Ectodermal cell (in vitro differentiated cells): ENCODE measurements around the gene LPP.

Experiments used
- H3K27ac ChIP-seq: 2 replicates; pipeline ENCODE4 v1.7.0; 2013; ENCODE audit warnings: mild to moderate bottlenecking, low read depth, low read length; ENCODE audit not compliant: insufficient read depth, poor library complexity, severe bottlenecking
- H3K27me3 ChIP-seq: 2 replicates; pipeline ENCODE4 v1.7.0; 2013; ENCODE audit warnings: mild to moderate bottlenecking, low read length; ENCODE audit not compliant: insufficient read depth, control insufficient read depth, poor library complexity, severe bottlenecking
- H3K36me3 ChIP-seq: one replicate; pipeline ENCODE4 v1.7.0; 2013; ENCODE audit warnings: low read length; ENCODE audit not compliant: control insufficient read depth, insufficient read depth
- H3K4me1 ChIP-seq: one replicate; pipeline ENCODE4 v1.7.0; 2013; ENCODE audit warnings: low read length; ENCODE audit not compliant: control insufficient read depth, insufficient read depth
- H3K4me3 ChIP-seq: 2 replicates; pipeline ENCODE4 v1.7.0; 2013; ENCODE audit warnings: low read depth, low read length, control low read depth; ENCODE audit not compliant: insufficient read depth
- H3K9me3 ChIP-seq: 2 replicates; pipeline ENCODE4 v1.7.0; 2013; ENCODE audit warnings: mild to moderate bottlenecking, low read length, moderate library complexity; ENCODE audit not compliant: control insufficient read depth
- WGBS, 2 experiments: methylation state at CpG; one replicate each; pipeline ENCODE4 v1.1.7; 2013; ENCODE audit warnings: missing lambda C conversion rate in 2 of 2; 5-methylcytosine and 5-hydroxymethylcytosine counted together

LPP gene

GRCh38 chr3:188900421-188900951 is 746.5 kb downstream of the LPP start:
- Histone ChIP-seq H3K36me3 (no peaks in the 10 kb centered on the region), H3K4me1 (peaks cover 3% of the 10 kb centered on the region), H3K27ac (no peak overlapping the region), H3K9me3 (no peaks in the 10 kb centered on the region), H3K27me3 (no peaks in the 10 kb centered on the region), H3K4me3 (no peak overlapping the region)
- WGBS, 2 experiments, result 95 to 98% methylated on average over 1 to 2 of the region's 2 CpGs

DNA sequence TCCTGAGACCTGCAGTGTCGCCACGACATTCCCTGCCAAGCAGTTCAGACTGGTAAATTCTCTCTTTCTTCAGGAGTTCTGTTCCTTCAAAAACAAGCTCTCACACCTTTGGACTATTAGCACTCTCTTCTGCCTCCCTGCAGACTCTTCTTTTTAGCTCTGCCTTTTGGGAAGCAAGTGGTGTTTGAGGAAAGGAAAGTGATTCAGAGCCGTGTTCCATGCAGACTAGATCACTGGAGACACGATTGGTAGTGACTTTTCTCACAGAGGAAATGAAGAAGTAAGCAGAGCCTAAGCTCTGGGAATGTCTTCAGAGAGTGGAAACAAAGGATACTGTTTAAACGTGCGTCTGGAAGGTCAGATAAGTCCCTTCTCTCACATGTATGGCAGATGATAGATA is 747.2 kb downstream of the LPP start:
- H3K4me3 ChIP-seq, result no peak overlapping the region
- H3K9me3 ChIP-seq, result no peaks in the 10 kb centered on the region
- H3K4me1 ChIP-seq, result peaks cover 9% of the 10 kb centered on the region
- H3K36me3 ChIP-seq, result no peaks in the 10 kb centered on the region
- no peaks in the 10 kb centered on the region for H3K27me3 ChIP-seq
- 93 to 95% methylated on average over 6 of the region's 6 CpGs for WGBS, 2 experiments
- H3K27ac ChIP-seq, result no peak overlapping the region

DNA sequence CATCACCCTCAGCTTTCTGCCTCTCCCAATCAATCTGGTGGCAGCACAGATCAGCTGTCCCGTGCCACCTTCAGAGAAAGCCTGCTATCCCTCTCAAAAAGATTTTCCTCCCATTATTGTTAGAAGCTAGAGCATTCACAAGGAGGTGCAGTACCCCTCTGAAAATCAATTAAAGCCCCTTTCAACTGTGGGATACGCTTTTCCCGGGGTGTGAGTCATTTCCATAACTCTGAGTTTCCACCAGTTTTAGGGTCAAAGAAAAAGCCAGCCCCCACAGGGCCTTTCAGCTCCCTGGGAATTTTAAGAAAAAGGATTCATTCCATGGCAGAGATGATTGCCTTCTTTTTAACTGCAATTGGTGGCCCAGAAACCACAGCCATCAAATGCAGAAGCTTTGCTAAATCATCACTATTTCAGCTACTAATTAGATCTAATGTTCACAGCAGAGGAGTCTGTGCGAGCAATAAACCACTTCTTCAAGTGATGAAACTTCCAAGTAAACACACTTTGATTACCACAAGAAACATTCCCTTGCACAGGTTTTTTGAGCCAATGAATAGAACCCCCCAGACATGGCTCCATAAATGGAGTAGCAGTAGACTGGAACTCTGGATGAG is 747.8 kb downstream of the LPP start:
- Histone ChIP-seq H3K9me3 (no peaks in the 10 kb centered on the region), H3K27me3 (peaks cover under 1% of the 10 kb centered on the region), H3K4me3 (no peak overlapping the region), H3K36me3 (no peaks in the 10 kb centered on the region), H3K4me1 (peaks cover 10% of the 10 kb centered on the region), H3K27ac (peak overlapping the region; percentile 48)
- WGBS, 2 experiments, result 86% methylated on average over 4 of the region's 4 CpGs

DNA sequence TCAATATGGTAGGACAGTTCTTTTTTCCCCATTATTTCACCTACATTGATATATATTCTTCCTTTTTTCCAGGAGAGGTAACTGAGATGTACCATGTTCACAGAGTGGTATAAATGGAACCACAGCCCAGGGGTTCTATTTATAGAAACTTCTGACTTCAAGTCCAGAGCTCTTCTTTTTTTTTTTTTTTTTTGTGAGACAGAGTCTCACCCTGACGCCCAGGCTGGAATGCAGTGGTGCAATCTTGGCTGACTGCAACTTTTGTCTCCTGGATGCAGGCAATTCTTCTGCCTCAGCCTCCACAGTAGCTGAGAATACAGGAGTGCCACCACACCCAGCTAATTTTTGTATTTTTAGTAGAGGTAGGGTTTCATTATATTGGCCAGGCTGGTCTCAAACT is 750.7 kb downstream of the LPP start:
- H3K27me3 ChIP-seq, result peaks cover 13% of the 10 kb centered on the region
- peaks cover 10% of the 10 kb centered on the region for H3K4me1 ChIP-seq
- H3K4me3 ChIP-seq, result no peak overlapping the region
- H3K27ac ChIP-seq, result no peak overlapping the region
- H3K9me3 ChIP-seq, result no peaks in the 10 kb centered on the region
- 83 to 88% methylated on average over 1 of the region's 1 CpG for WGBS, 2 experiments
- H3K36me3 ChIP-seq, result no peaks in the 10 kb centered on the region

- H3K9me3 ChIP-seq, result no peaks in the 10 kb centered on the region
- peaks cover 10% of the 10 kb centered on the region for H3K4me1 ChIP-seq
- no peak overlapping the region for H3K27ac ChIP-seq
- no peak overlapping the region for H3K4me3 ChIP-seq
- peaks cover 13% of the 10 kb centered on the region for H3K27me3 ChIP-seq
- 94 to 98% methylated on average over 2 of the region's 2 CpGs for WGBS, 2 experiments
- H3K36me3 ChIP-seq, result no peaks in the 10 kb centered on the region
Measured at GRCh38 chr3:188905547-188905946, 751.6 kb downstream of the LPP start.

DNA sequence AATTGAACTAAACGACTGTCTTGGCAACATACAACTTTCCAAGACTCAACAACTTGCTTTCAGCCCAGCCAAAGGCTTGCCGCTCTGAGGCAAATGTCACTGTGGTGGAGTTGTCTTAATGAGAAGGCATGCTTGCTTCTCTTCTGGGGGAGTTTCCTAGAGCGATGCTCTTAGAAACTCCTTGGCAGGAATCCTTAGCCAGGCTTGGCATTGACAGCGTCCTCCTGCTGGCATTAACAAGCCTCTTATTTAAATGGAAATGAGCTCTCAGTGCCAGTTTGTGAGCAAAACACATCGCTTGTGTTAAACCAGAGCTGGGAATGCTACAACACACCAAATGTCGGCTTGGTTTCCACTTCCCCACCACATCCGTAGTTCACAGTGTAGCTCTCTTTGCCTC is 752.3 kb downstream of the LPP start:
- peaks cover 13% of the 10 kb centered on the region for H3K27me3 ChIP-seq
- no peak overlapping the region for H3K4me3 ChIP-seq
- H3K36me3 ChIP-seq, result no peaks in the 10 kb centered on the region
- WGBS, 2 experiments, result 28 to 33% methylated on average over 7 of the region's 7 CpGs
- H3K27ac ChIP-seq, result no peak overlapping the region
- H3K4me1 ChIP-seq, result peaks cover 10% of the 10 kb centered on the region
- no peaks in the 10 kb centered on the region for H3K9me3 ChIP-seq

- no peaks in the 10 kb centered on the region for H3K36me3 ChIP-seq
- no peak overlapping the region for H3K4me3 ChIP-seq
- H3K9me3 ChIP-seq, result no peaks in the 10 kb centered on the region
- WGBS, 2 experiments, result 93 to 94% methylated on average over 5 of the region's 5 CpGs
- no peak overlapping the region for H3K27ac ChIP-seq
- peaks cover 13% of the 10 kb centered on the region for H3K27me3 ChIP-seq
- H3K4me1 ChIP-seq, result peaks cover 7% of the 10 kb centered on the region
Measured at GRCh38 chr3:188908002-188908850, 754.3 kb downstream of the LPP start.

DNA sequence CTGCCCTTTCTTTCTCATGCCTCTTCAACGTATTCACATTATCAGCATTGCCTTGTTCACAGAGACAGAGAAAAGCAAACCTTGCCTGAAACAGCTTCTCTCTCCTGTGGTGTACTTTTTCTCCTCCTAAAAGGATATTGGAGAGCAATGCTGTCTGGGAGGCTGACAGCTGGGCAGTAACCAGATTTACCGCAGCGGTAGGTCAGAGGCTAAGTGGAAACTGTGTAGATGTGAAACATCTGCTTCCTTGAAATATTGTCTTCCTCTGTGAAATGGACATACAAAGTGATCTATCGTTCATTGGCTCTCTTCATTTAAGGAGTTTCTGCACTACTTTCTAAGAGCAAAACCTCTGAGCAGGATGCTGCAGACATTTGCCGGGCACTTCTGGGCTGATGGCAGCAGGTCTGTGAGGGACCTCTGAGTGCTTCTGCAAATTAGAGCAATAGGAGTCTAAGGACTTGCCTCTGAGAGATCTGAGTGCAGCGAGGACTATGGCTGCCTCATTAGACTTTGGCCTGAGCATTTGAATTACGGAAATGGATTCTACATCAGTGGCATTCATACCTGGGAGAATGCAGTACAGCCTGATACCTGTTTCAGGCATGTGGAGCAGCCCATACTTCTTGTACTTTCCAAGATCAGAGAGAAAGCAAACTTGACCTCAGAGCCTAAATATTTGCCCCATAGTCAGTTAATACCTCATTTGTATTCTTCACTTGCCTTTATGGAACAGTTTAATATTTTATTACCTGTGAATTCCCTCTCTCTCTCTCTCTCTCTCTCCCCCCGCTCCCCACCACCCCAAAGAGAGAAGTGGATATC is 757.3 kb downstream of the LPP start:
- WGBS, 2 experiments, result 91 to 96% methylated on average over 7 of the region's 8 CpGs
- H3K27me3 ChIP-seq, result peaks cover 13% of the 10 kb centered on the region

GRCh38 chr3:188913084-188913483 is 759.1 kb downstream of the LPP start:
- H3K27me3 ChIP-seq, result peaks cover 5% of the 10 kb centered on the region
- H3K4me1 ChIP-seq, result no peaks in the 10 kb centered on the region
- H3K9me3 ChIP-seq, result no peaks in the 10 kb centered on the region
- no peak overlapping the region for H3K27ac ChIP-seq
- H3K36me3 ChIP-seq, result no peaks in the 10 kb centered on the region
- WGBS, 2 experiments, result 87 to 100% methylated on average over 2 of the region's 2 CpGs
- no peak overlapping the region for H3K4me3 ChIP-seq

More for the DNA sequence above, 757.3 kb downstream of the LPP start:
- H3K9me3 ChIP-seq, result no peaks in the 10 kb centered on the region
- H3K4me3 ChIP-seq, result no peak overlapping the region
- H3K27ac ChIP-seq, result no peak overlapping the region
- no peaks in the 10 kb centered on the region for H3K36me3 ChIP-seq
- peaks cover under 1% of the 10 kb centered on the region for H3K4me1 ChIP-seq

GRCh38 chr3:188914552-188914951 is 760.6 kb downstream of the LPP start:
- WGBS, 2 experiments, result 88 to 94% methylated on average over 2 of the region's 2 CpGs
- Histone ChIP-seq H3K4me3 (no peak overlapping the region), H3K4me1 (no peaks in the 10 kb centered on the region), H3K9me3 (no peaks in the 10 kb centered on the region), H3K36me3 (no peaks in the 10 kb centered on the region), H3K27me3 (no peaks in the 10 kb centered on the region), H3K27ac (no peak overlapping the region)
